HG02642 (cell line): ENCODE results near the gene SRC.

ENCODE experiments used
- ATAC-seq: cut with Tn5 transposase; IDR thresholded peaks from one replicate; pipeline ENCODE4 v1.9.1; 2021; ENCODE audit warnings: mild to moderate bottlenecking; ENCODE audit not compliant: unreplicated experiment, poor library complexity

The SRC gene

DNA sequence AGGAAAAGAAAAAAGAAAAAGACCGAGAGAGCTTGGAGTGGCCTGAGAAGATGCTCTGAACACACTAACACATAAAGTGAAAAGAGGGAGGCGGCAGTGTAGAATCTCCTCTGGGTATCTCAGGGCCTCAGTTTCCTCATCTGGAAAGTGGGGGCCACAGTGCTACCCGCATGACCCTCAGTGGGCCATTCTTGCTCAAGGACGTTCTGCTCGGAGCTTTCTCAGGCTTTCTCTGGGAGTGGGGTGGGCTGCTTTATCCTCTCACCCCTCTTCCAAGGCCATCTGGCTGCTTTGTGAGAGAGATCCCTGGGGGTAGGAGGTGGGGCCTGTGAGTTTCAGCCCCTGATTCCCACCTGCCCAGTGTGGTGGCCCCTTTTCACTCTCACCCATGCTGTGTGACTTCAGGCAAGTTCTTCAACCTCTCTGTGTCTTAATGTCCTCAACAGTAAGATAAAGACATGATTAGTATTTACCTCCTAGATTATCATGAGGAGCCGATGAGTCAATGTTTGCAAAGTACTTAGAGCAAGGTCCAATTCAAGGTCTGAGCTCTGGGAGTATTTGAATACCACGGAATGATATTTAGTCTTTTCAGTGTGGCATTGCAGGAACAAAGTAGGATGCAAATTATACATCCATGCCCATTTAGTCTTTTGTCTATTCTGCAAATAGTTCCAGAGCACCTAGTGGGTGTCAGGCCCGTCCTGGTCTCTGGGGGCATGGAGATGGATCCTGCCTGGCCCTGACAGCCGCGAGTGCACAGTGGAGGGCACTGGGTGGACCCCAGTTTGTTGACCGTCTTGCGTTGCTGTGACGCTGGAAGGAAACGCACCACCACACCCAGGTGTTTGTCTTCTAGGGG, 34.3 kb downstream of the SRC start:
- no peak for ATAC-seq

DNA sequence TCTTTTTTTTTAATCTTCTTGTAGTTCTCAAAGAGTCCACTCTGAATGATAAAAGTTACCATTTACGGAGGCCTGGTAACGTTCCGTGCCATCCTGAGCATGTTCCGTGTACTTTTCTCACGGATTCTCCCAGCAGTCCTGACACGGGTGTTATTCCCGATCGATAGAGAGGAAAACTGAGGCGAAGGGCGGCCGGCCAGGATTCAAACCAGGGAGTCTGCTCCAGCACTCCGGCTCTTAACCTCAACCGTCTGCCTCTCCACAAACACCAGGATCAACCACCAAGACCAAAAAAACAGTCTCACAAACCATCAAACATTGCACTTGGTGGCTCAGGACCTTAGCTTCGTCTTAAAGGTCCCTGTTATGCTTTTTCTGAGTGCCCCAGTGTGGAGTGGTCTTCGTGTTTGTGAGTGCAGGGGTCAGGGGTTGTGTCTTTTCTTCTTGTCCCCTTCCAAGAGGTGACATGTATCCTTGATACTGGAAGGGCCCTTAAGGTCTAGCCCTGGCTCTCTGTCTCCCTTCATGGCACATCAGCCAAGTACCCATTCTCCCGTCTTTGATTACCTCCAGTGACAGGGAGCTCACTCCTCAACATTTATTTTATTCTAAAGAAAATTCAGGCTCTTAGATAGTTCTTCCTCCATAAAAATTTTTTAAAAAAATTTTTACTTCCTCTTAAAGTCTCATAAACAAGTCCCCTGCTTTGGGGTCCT, 35.1 kb downstream of the SRC start:
- no peak for ATAC-seq

GRCh38 chr20:37381621-37382471, 35.9 kb downstream of the SRC start:
- no peak for ATAC-seq

GRCh38 chr20:37382482-37383120, 36.7 kb downstream of the SRC start:
- ATAC-seq, result no peak

DNA sequence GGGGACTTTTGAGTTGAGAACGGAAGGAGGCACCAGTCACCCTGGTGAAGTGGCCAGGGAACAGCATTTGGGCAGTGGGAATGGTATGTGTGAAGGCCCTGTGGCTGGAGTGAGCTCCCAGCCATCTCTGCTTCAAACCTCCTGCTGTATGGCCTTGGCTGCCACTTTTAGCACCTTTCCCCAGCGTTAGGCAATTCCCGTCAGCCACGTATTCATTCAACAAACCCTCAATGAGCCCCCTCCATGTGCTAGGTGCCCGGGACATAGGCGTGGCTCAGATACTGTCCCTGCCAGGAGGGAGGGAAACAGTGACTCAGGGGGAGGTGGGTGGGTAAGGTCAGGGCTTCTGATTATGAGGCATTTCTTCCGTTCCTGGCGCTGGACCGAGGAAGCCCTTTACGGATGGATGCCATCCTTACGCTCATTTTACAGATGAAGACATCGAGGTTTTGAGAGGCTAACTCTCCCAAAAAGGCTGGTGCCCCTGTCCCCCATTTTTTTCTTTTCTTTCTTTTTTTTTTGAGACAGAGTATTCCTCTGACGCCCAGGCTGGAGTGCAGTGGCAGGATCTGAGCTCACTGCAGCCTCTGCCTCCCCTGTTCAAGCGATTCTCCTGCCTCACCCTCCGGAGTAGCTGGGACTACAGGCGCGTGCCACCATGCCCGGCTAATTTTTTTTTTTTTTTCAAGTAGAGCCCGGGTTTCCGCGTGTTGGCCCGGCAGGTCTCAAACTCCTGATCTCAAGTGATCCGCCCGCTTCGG, 37.5 kb downstream of the SRC start:
- ATAC-seq, result no peak

GRCh38 chr20:37384683-37385174, 38.8 kb downstream of the SRC start:
- ATAC-seq, result peak; percentile 56

DNA sequence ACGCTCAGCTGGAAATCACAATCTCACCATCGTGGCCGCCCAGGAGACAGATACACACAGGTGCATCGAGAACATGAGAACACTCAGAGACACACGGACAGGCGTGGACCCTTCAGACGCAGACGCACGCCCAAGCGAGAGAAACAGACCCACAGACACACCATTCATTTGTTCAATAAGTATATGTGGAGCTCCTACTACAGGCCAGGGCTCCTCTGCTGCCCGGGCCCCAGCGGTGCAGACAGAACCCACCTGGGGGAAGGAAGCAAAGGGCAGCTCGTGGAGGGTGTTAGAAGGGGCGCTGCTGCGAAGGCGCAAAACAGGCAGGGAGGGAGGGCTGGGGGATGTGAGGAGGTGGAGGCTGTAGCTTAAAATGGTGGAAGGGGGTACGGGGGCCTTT, 39.2 kb downstream of the SRC start:
- ATAC-seq, result no peak

DNA sequence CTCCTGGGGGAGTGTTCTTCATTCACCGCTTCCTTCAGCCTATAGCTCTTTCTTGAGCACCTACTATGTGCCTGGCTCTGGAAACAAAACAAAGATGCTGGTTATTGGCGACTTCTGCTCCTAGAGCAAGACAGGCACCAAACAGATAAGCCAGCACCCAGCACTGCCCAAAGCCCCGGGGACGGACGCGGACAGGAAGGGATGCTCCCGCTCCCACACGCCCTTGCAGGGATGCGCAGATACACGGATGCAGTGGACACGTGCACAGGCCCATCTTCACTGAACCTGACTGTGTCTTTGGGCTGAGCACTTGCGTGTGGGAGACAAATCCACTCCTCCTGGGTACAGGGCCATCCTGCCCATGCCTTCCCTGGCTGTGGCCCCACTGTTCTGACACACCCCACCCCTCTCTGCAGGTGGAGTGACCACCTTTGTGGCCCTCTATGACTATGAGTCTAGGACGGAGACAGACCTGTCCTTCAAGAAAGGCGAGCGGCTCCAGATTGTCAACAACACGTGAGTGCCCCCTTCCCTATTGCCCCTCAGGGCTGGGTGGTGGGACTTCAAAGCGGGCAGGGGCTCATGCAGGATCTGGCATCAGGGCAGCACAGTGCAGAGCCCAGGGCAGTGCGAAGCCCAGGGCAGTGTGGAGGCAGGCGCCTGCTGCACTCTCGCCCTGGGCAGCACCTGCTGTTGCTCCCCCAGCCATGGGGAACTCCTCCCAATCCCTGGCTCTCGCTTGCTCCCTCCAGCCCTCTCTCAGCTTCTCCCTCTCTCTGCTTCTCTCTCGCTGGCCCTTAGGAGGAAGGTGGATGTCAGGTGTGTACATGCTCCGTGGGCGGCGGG, 39.9 kb downstream of the SRC start:
- ATAC-seq, result no peak

DNA sequence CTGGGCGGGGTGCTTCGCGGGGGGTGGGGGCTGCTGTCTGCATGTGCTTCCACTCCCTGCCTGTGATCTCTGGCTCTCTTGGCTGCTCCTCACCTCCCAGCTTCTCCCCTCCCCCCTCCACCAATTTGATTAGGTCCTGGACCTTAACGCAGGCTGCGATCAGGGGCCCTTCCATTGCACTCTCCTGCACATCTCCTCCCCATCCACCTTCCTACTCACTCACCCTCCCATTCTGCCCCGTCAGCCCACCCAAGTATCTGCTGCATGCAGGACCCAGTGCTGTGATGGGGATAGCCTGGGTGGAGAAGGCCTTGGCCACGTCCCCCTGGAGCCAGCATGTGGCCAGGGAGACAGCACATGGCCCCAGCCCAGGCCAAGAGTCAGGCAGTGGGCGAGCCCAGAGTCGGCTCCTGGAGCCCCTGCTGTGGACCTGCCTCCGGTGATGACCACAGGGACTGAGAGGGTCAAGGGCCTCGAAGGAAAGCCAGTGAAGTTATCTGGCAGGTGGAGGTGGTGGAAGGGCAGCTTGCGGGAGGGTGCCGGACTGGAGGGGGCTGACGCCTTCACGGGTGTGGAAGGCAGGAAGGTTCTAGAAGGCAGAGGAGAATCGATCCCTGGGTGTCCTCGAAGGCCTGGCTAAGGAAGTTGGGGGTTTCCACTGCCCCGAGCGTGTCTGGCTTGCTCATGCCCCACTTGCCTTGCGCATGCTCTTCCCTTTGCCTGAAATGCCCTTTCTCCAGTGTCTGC, 40.7 kb downstream of the SRC start:
- no peak for ATAC-seq

- ATAC-seq, result no peak
Observed at GRCh38 chr20:37387519-37388269, 41.8 kb downstream of the SRC start.

DNA sequence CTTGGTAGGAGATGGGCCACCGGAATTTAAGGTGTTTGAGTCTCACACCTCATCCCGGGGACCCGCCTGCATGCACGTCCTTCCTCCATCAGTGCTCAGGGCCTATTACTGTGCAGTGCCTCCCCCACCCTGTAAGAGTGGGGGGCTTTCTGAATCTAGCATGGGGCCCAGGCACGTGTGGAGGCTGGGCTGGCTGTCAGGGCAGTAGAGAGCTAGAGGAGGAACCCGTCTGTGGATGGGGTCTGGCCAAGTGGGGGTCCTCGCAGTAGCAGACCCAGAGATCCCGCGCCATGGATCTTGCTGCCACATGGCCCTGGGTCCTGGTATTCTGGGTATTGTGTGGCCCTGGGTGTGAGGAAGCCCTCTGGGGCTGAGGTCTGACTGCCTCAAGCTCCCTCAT, 42.9 kb downstream of the SRC start:
- no peak for ATAC-seq

DNA sequence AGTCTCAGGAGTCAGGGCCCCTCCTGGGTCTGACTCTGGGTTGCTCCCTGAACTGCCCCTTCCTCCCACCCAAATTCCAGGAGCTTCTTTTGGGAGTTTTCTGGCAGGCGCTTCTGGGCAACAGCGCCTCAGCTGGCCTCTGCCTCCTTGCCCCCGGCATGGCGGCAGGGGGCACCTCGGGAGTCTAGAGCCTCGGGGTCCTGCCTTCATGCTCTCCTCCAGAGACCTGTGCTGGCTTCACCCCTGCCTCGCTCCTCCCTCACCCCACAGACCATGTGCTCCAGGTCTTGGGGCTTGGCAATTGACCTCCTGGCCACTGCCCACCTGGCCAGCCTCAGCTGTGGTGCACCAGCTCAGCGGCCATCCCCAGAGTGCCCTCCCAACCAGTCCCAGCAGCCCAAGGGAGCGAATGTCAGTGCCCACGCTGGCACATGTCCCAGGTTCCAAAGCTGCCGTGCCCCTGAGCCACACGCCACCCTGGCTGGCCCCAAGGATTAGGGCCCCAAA, 43.4 kb downstream of the SRC start:
- ATAC-seq, result no peak

DNA sequence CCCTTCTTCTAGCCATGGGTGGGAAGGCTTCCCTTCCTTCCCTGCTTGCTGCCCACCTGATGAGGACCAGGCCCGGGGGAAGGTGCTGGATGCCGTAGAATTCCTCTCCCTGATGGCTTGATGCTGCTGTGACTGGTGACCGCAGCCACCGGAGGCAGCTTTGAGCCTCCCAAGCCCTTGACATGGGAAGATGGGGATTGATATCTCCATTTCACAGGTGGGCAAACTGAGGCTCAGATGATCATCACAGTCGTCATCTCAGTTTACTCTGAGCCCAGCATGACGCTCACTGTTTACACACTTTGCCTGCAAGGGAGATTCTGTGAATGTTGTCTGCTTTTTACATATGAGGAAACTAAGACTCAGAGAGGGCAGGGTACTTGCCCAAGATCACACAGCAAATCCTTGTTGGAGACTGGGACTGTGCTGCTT, 43.9 kb downstream of the SRC start:
- no peak for ATAC-seq

DNA sequence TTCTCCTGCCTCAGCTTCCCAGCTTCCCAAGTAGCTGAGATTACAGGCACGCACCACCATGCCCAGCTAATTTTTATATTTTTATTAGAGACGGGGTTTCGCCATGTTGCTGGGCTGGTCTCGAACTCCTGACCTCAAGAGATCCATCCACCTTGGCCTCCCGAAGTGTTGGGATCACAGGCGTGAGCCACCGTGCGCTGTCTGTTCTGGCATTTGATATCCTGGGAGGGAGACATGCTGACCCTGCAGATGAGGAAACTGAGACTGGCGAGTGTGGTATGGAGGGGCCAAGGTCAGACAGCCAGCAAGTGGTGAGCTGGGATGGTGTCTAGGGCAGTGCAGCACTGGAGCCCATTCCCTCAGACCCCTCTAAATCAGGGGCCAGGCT, 44.6 kb downstream of the SRC start:
- no peak for ATAC-seq

- no peak for ATAC-seq
Observed at GRCh38 chr20:37390891-37391525, 45.1 kb downstream of the SRC start.

DNA sequence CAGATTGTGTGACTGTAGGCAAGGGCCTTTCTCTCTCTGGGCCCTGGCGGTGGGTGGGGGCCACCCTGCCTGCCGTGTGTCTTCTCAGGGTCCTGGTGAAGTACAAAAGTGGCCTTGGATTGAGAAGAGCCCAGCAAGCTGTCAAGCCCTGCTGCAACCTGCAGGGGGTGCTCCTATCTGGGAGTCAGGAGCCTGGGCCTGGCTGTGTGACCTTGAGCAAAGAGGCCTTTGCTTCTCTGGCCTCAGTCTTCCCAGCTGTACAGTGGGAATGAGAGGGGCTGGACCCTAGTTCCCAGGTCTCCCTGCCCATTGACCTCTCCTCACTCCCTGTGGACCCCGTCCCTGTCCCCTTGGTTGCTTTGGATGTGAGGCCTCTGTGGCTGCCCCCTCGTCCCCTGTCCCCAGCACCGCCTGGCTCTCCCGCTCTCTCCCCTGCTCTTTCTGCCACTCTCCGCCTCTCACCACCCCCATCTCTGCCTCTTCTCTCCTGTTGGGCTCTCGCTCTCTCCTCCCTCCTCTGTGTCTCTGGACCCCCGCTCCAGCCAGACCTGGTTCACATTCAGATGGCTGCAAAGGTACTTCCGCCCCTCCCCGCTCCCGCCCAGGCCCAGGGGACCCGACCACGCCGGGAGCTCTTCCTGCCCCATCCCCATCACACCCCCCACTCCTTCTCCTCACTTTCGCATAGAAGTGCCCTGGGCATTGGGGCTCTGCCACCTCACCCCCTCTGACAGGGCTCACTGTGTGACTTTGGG, 46.7 kb downstream of the SRC start:
- no peak for ATAC-seq
